Suppressor macrophage treated with lipopolysaccharide for 4 hours (primary cell): ENCODE results near the gene RBMXL3.
"Not testable (repeated sequence)": the region's sequence is repeated elsewhere in the genome, so short reads cannot be mapped to it uniquely, and the experiment has no call there.

Experiments used
- DNase-seq: peaks from one replicate; pipeline ENCODE4 v3.0.0-alpha.2; 2020

The RBMXL3 gene

GRCh38 chrX:115189110-115189509 lies at the start of gene RBMXL3:
RBMXL3 (plus strand) TSS chrX:115189410; CDS start chrX:115189442, 32 bp downstream.
- DNase-seq: no peak

GRCh38 chrX:115142057-115142456 lies 47.2 kb upstream of the RBMXL3 start:
- DNase-seq: no peak

- DNase-seq: no peak
Observed at GRCh38 chrX:115147220-115147619, 42.0 kb upstream of the RBMXL3 start.

- no peak for DNase-seq
Observed at GRCh38 chrX:115173181-115173580, 16.0 kb upstream of the RBMXL3 start.

GRCh38 chrX:115174548-115174947 lies 14.7 kb upstream of the RBMXL3 start:
- no peak for DNase-seq

- no peak for DNase-seq
Observed at GRCh38 chrX:115177932-115178331, 11.3 kb upstream of the RBMXL3 start.

- no peak for DNase-seq
Observed at GRCh38 chrX:115178473-115178872, 10.7 kb upstream of the RBMXL3 start.

- no peak for DNase-seq
Observed at GRCh38 chrX:115183980-115184379, 5.2 kb upstream of the RBMXL3 start.

- DNase-seq: no peak
Observed at GRCh38 chrX:115189646-115190635, 731 bp downstream of the RBMXL3 start.

- DNase-seq: no peak
Observed at GRCh38 chrX:115190636-115191489, 1.7 kb downstream of the RBMXL3 start.

GRCh38 chrX:115191490-115192243 lies 2.5 kb downstream of the RBMXL3 start:
- no peak for DNase-seq

GRCh38 chrX:115192244-115192700 lies 3.1 kb downstream of the RBMXL3 start:
- no peak for DNase-seq

GRCh38 chrX:115204040-115204439 lies 14.8 kb downstream of the RBMXL3 start:
- DNase-seq: no peak

- not testable (repeated sequence) for DNase-seq
Observed at GRCh38 chrX:115209547-115209946, 20.3 kb downstream of the RBMXL3 start.

GRCh38 chrX:115214151-115214550 lies 24.9 kb downstream of the RBMXL3 start:
- no peak for DNase-seq

- DNase-seq: no peak
Observed at GRCh38 chrX:115214605-115215004, 25.4 kb downstream of the RBMXL3 start.

- not testable (repeated sequence) for DNase-seq
Observed at GRCh38 chrX:115217346-115217745, 28.1 kb downstream of the RBMXL3 start.

GRCh38 chrX:115226929-115227328 lies 37.7 kb downstream of the RBMXL3 start:
- DNase-seq: no peak

- no peak for DNase-seq
Observed at GRCh38 chrX:115229337-115230003, 40.3 kb downstream of the RBMXL3 start.

- DNase-seq: no peak
Observed at GRCh38 chrX:115232933-115233496, 43.8 kb downstream of the RBMXL3 start.
